Right lobe of liver (tissue), 4 donors: ENCODE results near the gene APC2.

Experiments used
- POLR2A ChIP-seq: fragments of 450-650 bp; IDR thresholded peaks from one replicate; pipeline ENCODE4 v1.6.1; 2017; ENCODE audit warnings: antibody characterized with exemption, mild to moderate bottlenecking
- TF ChIP-seq, protein P1 (sequence below), 4 donors: fragments of 200-600 bp in 3 of 4; fragments of 450-650 bp in 1 of 4; IDR thresholded peaks; one replicate each; pipeline versions ENCODE4 v1.5.1 to v1.8.0; 2016 to 2022; ENCODE audit warnings: antibody characterized with exemption in 4 of 4, mild to moderate bottlenecking in 2 of 4
- donor health status: DM: no; HTN: no; CAD: no.
- donor health status: DM: no; HTN: no; CAD: no.
- donor health status: DM: no; HTN: yes; CAD: no.

DNA sequence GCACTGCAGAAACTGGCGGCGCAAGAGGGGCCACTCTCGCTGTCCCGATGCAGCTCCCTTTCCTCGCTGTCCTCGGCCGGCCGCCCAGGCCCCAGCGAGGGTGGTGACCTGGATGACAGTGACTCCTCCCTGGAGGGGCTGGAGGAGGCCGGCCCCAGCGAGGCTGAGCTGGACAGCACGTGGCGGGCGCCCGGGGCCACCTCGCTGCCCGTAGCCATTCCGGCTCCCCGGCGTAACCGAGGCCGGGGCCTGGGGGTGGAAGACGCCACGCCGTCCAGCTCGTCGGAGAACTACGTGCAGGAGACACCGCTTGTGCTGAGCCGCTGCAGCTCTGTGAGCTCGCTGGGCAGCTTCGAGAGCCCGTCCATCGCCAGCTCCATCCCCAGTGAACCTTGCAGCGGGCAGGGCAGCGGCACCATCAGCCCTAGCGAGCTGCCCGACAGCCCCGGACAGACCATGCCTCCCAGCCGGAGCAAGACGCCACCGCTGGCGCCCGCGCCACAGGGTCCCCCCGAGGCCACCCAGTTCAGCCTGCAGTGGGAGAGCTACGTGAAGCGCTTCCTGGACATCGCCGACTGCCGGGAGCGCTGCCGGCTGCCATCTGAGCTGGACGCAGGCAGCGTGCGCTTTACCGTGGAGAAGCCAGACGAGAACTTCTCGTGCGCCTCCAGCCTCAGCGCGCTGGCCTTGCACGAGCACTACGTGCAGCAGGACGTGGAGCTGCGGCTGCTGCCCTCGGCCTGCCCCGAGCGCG is 16.7 kb downstream of the APC2 start:
- TF ChIP-seq, protein P1, sequence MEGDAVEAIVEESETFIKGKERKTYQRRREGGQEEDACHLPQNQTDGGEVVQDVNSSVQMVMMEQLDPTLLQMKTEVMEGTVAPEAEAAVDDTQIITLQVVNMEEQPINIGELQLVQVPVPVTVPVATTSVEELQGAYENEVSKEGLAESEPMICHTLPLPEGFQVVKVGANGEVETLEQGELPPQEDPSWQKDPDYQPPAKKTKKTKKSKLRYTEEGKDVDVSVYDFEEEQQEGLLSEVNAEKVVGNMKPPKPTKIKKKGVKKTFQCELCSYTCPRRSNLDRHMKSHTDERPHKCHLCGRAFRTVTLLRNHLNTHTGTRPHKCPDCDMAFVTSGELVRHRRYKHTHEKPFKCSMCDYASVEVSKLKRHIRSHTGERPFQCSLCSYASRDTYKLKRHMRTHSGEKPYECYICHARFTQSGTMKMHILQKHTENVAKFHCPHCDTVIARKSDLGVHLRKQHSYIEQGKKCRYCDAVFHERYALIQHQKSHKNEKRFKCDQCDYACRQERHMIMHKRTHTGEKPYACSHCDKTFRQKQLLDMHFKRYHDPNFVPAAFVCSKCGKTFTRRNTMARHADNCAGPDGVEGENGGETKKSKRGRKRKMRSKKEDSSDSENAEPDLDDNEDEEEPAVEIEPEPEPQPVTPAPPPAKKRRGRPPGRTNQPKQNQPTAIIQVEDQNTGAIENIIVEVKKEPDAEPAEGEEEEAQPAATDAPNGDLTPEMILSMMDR (IDR thresholded peaks at IDR 0.05), result no peak
- TF ChIP-seq POLR2A, result no peak
